ENCODE measurements around the gene DHX16.
A peak's percentile ranks its signal among the peaks of the same experiment; 100 is the strongest.

DHX16 gene

DNA sequence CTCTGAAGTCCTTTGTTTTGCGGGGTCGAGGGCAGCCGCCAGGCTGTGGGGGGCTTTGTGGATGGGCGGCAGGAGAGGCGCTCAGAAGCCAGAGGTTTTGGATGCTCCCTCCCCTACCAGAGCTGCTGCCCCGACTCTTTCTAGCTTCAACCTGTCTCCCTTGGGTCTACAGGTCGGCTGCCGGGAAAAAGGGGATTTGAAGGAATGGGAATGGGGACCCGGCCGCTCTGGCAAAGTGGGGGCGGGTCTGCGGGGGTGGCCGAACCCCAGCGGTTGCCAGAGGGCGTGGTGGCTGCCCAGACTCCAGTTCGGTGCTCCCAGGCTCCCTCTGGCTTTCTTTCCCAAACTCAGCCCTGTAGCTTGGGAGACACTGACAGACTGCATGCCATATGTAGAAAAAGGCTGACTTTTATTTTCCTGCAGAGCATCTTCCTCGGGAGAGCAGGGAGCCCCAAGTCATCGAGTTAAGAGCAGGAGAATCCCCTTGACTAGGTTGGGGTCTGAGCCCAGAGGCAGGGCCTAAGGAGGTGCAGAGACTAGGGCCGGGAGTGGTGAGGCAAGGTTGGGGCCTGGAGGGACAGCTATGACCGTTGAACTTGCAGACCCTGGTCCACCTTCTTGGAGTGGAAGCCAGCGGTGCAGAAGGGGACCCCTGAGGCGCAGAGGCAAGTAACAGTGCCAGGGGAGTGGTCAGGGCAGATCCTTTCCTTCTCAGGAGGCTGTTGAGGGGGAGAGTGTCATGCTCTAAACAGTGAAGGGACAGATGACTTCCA, 15.0 kb upstream of the DHX16 start:
- FAIRE-seq = no peak
- TF ChIP-seq POLR2A (IDR thresholded peaks at IDR 0.05; ENCODE audit: low read depth, low read length) = no peak
- no peak for DNase-seq (ENCODE audit: insufficient read length, low spot score)

GRCh38 chr6:30686908-30687658, 14.3 kb upstream of the DHX16 start:
- FAIRE-seq (no peak), DNase-seq (ENCODE audit: insufficient read length, low spot score) (peak; percentile 92)
- peak; percentile 54 for TF ChIP-seq POLR2A (IDR thresholded peaks at IDR 0.05; ENCODE audit: low read depth, low read length)

GRCh38 chr6:30686009-30686907, 13.5 kb upstream of the DHX16 start, which contains the start of gene PPP1R18:
PPP1R18 (minus strand) TSS chr6:30686645; CDS start chr6:30686018, 627 bp downstream.
- FAIRE-seq (no peak), DNase-seq (ENCODE audit: insufficient read length, low spot score) (peak; percentile 52)
- TF ChIP-seq POLR2A (IDR thresholded peaks at IDR 0.05; ENCODE audit: low read depth, low read length) = peak; percentile 57; the same call in 1 of the 2 replicates

DNA sequence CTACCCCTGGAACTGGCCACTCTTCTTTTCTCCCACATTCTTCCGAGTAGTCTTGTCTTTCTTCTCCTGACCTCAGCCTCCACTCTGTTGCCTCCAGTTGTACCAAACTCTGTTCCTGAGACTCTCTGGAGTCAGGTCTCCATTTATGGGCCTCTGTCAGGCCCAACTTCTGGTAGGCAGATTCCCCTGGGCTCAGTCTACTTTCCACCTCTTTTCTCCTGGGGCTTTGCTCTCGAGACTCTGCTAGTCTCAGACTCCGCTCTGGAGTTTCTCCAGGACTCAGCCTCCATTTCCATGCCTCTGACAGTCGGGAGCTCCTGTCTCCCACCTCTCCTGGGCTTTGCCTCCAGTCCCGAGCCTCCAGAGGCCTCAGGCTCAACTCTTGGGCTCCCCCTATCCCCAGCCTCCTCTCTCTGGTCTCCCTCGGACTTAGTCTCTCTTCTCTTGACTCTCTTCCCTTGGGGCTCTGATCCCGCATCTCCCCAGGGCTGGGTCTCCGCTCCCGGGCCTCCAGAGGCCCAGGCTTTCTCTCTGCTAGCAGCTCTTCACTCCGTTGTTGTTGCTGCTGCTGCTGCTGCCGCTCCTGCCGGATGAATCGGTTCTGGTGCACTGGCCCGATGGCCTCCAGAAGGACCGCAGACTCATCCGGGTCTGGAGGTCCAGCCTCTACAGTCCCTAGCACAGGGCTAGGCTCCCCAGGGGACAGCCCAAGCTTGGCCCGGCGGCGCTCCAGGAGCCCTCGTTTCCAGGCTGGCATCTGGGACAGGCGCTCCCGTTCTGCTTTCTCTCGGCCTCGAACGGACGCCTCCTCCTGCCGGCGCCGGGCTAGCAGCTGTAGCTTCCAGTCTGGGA, 12.6 kb upstream of the DHX16 start:
- 0 out of 2 replicates have a peak, but pooled peaks have one; percentile 32 for TF ChIP-seq POLR2A (IDR thresholded peaks at IDR 0.05; ENCODE audit: low read depth, low read length)
- no peak for DNase-seq (ENCODE audit: insufficient read length, low spot score)
- no peak for FAIRE-seq

GRCh38 chr6:30684386-30685156, 11.8 kb upstream of the DHX16 start:
- FAIRE-seq (no peak), DNase-seq (ENCODE audit: insufficient read length, low spot score) (no peak)
- no peak for TF ChIP-seq POLR2A (IDR thresholded peaks at IDR 0.05; ENCODE audit: low read depth, low read length)

DNA sequence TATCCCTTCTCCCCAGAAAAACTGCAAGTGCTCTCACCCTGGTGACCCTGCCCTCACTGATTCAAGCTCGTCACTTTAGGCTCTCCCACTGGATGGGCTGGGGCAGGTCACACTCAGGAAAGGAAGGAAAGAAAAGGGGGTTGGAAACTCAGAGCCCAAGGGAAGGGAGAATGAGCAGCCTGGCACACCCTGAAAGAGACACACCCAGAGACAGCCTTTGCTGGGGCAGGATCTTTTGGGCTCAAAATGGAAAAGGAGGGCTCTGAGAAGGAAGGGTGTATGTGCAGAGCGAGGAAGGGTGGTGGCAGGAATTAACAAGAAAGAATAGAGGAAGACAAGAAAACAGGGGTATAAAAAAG, 11.2 kb upstream of the DHX16 start:
- no peak for TF ChIP-seq POLR2A (IDR thresholded peaks at IDR 0.05; ENCODE audit: low read depth, low read length)
- no peak for FAIRE-seq
- no peak for DNase-seq (ENCODE audit: insufficient read length, low spot score)

- FAIRE-seq (no peak), DNase-seq (ENCODE audit: insufficient read length, low spot score) (no peak)
- TF ChIP-seq POLR2A (IDR thresholded peaks at IDR 0.05; ENCODE audit: low read depth, low read length) = no peak
Observed at GRCh38 chr6:30683183-30683979, 10.6 kb upstream of the DHX16 start.

DNA sequence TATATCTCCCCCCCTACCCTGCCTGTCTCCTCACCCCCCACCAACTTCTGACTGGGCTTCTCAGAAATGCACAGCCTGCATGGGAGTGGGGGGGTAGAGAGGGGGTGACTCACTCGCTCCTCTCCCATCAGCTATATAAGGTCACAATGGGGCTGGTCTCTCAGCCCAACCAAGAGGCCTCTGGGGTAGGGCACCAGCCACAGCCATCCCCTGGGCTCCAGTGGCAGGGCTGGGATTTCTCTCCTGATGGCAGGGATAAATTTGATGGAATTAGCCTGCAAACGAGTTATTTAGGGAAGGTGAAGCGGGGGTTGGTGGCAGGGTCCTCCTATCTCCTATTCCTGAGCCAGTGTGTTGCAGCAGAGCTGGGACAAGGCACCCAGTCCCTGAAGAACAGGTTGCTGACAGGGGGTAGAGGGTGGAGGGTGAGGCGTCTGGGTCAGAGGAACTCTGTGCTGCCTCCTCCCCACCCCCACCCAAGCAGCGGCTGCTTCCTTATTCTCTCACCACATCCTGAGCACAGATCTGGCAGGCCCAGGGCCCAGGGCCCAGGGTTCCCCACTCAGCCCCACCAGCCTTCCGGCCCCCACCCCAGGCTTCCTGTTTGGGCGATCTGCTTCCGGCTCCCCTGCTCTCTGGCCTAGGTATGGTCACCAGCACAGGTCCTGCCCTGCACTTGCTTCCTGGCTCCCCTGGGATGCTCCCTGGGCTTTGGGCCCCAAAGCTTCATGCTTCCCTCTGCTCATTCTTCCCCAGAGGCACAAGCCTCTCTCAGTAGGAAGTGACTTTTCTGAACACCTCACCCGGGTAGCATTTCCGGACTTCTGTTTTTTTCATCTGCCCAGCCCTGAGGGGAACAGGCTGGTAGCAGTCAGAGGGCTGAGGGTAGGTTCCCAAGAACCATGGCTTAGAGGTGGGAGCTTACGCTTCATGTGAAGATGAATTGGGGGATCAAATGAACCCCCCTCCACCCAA, 9.6 kb upstream of the DHX16 start:
- TF ChIP-seq POLR2A (IDR thresholded peaks at IDR 0.05; ENCODE audit: low read depth, low read length) = peak; percentile 10
- FAIRE-seq (no peak), DNase-seq (ENCODE audit: insufficient read length, low spot score) (peak; percentile 48)

GRCh38 chr6:30681766-30682142, 8.9 kb upstream of the DHX16 start:
- TF ChIP-seq POLR2A (IDR thresholded peaks at IDR 0.05; ENCODE audit: low read depth, low read length) = no peak
- DNase-seq (ENCODE audit: insufficient read length, low spot score) (no peak), FAIRE-seq (no peak)

DNA sequence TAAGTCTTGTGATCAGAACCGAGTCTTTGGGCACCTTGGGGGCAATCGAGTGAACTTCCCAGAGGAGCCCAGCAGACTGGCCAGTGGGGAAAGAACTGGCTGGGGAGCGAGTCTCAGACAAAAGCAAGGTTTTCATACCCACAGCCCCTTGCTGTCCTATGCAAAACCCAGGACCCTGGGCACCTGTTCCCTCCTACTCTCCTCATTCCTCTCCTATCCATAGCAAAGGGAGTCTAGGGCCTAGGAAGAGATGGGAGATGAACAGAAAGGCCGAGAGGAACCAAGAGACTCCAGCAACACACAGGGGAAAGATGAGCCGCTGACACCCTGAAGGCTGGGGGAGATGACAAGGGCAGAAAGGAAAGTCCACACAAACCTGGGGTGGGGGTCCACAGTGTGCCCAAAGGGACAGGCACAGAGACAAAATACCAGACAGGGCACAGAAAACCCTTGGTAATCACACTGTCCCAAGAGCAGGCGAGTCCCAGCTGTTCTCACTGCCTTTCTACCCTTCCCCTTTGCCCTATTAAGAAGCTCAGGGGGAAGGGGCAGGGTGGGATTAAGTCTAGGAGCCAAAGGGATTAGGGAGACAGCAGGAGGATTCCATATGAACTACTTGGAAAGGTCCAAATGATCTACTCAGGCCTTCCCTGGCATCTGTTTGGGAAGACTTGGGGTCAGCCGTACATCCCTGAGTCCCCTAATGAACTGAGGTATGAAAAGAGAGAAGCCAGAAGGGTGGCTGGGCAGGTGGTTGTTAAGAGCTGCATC, 7.1 kb upstream of the DHX16 start:
- TF ChIP-seq POLR2A (IDR thresholded peaks at IDR 0.05; ENCODE audit: low read depth, low read length) = no peak
- DNase-seq (ENCODE audit: insufficient read length, low spot score) = no peak
- no peak for FAIRE-seq
